Panc1 (cell line): Measurements from ENCODE around the gene C2CD2. TPM values are rescaled to one million over a fixed set of nuclear protein-coding genes. Genes with fewer than 3 reads are reported as not detected.

Experiments used
- ATAC-seq: fragments of 200-7000 bp; cut with Tn5 transposase; 2 replicates; pipeline ENCODE4 v1.9.1; 2020; ENCODE audit warnings: mild to moderate bottlenecking, moderate library complexity
- BruUV-seq: library from RNA; stranded (reverse); fragments of 400-500 nt; replicated peaks from 2 replicates; lab custom pipeline; 2021; lab: Mats Ljungman, UMichigan
- CTCF ChIA-PET: fragments of 300-600 bp; sonication (Branson Sonifier 250); formaldehyde crosslinking; loops from one replicate; lab custom pipeline; 2022; ENCODE audit warnings: antibody characterized with exemption; lab: Charles Lee
- POLR2A ChIA-PET: fragments of 300-600 bp; sonication (Branson Sonifier 250); formaldehyde crosslinking; loops from one replicate; lab custom pipeline; 2022; ENCODE audit warnings: antibody characterized with exemption; lab: Charles Lee
- DNase-seq: peaks from one replicate; pipeline ENCODE4 v3.0.0-alpha.2; 2010; ENCODE audit warnings: low read depth, low spot score
- H3K27ac ChIP-seq: 2 replicates; pipeline ENCODE4 v1.5.1; 2011; ENCODE audit warnings: mild to moderate bottlenecking, low read length, inconsistent platforms
- H3K27me3 ChIP-seq: fragments of 200-500 bp; sonication (Bioruptor generic); 2 replicates; pipeline ENCODE4 v1.6.0; 2014; ENCODE audit warnings: low read length, inconsistent platforms; ENCODE audit not compliant: control insufficient read depth, insufficient read depth
- H3K36me3 ChIP-seq: fragments of 200-500 bp; sonication (Bioruptor generic); 2 replicates; pipeline ENCODE4 v1.5.1; 2014; ENCODE audit warnings: inconsistent platforms, mild to moderate bottlenecking, low read length, moderate library complexity; ENCODE audit not compliant: control insufficient read depth, insufficient read depth
- H3K4me1 ChIP-seq: 2 replicates; pipeline ENCODE4 v1.5.1; 2011; ENCODE audit warnings: inconsistent platforms, mild to moderate bottlenecking, low read length, moderate library complexity; ENCODE audit not compliant: control insufficient read depth, insufficient read depth
- H3K4me3 ChIP-seq, 2 experiments: 2 replicates each; pipeline ENCODE4 v1.5.1; 2011 to 2012; ENCODE audit warnings: low read depth in 2 of 2, low read length in 2 of 2, mild to moderate bottlenecking in 2 of 2, inconsistent platforms in 1 of 2, moderate library complexity in 1 of 2
- H3K9me3 ChIP-seq: fragments of 200-500 bp; sonication (Bioruptor generic); 2 replicates; pipeline ENCODE4 v1.5.1; 2014; ENCODE audit warnings: low read depth, mild to moderate bottlenecking, inconsistent platforms, low read length, moderate library complexity; ENCODE audit not compliant: control insufficient read depth, insufficient read depth
- POLR2AphosphoS5 ChIP-seq: IDR thresholded peaks from 2 replicates; pipeline ENCODE4 v1.6.1; 2012; ENCODE audit warnings: mild to moderate bottlenecking, low read depth, low read length, moderate library complexity
- REST ChIP-seq, 2 experiments: IDR thresholded peaks; 2 replicates each; pipeline ENCODE4 v1.6.1; 2011 to 2012; ENCODE audit warnings: low read depth in 2 of 2, control low read depth in 1 of 2, low read length in 1 of 2, mild to moderate bottlenecking in 1 of 2, moderate library complexity in 1 of 2; ENCODE audit not compliant: insufficient read depth in 1 of 2
- SIN3A ChIP-seq: IDR thresholded peaks from 2 replicates; pipeline ENCODE4 v1.6.1; 2012; ENCODE audit warnings: low read depth, mild to moderate bottlenecking, low read length, moderate library complexity, borderline replicate concordance; ENCODE audit not compliant: insufficient read depth
- TCF7L2 ChIP-seq: IDR thresholded peaks from 2 replicates; pipeline ENCODE4 v1.6.1; 2011; ENCODE audit warnings: mild to moderate bottlenecking, low read depth, low read length, inconsistent platforms
- in situ Hi-C: cut with HindIII; loops from 2 replicates; pipeline ENCODE4 v1.10.0; 2016; ENCODE audit warnings: low sequenced_read_pairs, low pct_unique_long_range_greater_than_20kb
- intact Hi-C: fragments of 100-400 bp; cut with micrococcal nuclease; formaldehyde crosslinking; loops from one replicate; pipeline ENCODE4 v1.10.0; 2022; ENCODE audit not compliant: unreplicated experiment
- total RNA-seq: library from RNA; stranded (reverse); gene quantifications from one replicate; pipeline ENCODE4 v1.2.1, GENCODE V29; 2021; ENCODE audit not compliant: unreplicated experiment
- TF ChIP-seq, protein P1 (sequence below): fragments of 450-650 bp; IDR thresholded peaks from 2 replicates; pipeline ENCODE4 v1.5.1; 2017; ENCODE audit warnings: mild to moderate bottlenecking

Gene C2CD2
- total RNA-seq, 1 experiment from 2014 or later, result 14.0 TPM

- H3K36me3 ChIP-seq, result no peaks in the 10 kb centered on the region
- ATAC-seq (peak; percentile 81), DNase-seq (no peak)
- TF ChIP-seq, protein P1, sequence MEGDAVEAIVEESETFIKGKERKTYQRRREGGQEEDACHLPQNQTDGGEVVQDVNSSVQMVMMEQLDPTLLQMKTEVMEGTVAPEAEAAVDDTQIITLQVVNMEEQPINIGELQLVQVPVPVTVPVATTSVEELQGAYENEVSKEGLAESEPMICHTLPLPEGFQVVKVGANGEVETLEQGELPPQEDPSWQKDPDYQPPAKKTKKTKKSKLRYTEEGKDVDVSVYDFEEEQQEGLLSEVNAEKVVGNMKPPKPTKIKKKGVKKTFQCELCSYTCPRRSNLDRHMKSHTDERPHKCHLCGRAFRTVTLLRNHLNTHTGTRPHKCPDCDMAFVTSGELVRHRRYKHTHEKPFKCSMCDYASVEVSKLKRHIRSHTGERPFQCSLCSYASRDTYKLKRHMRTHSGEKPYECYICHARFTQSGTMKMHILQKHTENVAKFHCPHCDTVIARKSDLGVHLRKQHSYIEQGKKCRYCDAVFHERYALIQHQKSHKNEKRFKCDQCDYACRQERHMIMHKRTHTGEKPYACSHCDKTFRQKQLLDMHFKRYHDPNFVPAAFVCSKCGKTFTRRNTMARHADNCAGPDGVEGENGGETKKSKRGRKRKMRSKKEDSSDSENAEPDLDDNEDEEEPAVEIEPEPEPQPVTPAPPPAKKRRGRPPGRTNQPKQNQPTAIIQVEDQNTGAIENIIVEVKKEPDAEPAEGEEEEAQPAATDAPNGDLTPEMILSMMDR, result no peak
- no peak for TF ChIP-seq POLR2AphosphoS5
- TF ChIP-seq SIN3A, result no peak
- no peak for TF ChIP-seq REST (IDR thresholded peaks at IDR 0.05; ENCODE audit: insufficient read depth in 1 of 2, low read depth in 2 of 2, low read length in 1 of 2)
- TF ChIP-seq TCF7L2, result no peak
- H3K27ac ChIP-seq, result peak overlapping the region; percentile 79
- CTCF ChIA-PET, result interaction anchor here (1.4 kb wide), 1 partner anchor 191 kb away, joined by 7 read pairs; no protein-coding TSS in a partner anchor
- no peaks in the 10 kb centered on the region for H3K9me3 ChIP-seq
- intact Hi-C loops, result no loop called here
- POLR2A ChIA-PET, result no interaction called here
- no TSS peak for BruUV-seq
- in situ Hi-C loops, result no loop called here
- H3K4me1 ChIP-seq, result peaks cover 30% of the 10 kb centered on the region
- H3K27me3 ChIP-seq, result no peaks in the 10 kb centered on the region
- peak overlapping the region; percentile 31 to 54 for H3K4me3 ChIP-seq
Observed at GRCh38 chr21:41926117-41926806, 27.6 kb downstream of the C2CD2 start.

DNA sequence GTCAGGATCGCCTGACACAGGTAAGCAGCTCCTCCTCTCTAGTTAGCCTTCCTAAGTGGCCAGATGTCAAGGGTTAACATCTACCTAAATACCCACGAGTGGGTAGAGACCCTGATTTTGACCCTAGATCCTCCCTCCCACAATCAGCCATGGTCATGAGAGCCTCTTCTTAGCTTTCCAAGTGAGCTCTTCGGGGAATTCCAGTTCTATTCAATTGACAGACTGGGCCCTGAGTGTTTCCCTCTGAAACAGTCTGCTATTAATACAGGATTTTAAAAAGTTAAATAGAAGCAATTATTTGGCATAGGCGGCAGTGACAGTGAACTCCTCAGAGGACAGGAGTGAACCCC, 28.1 kb downstream of the C2CD2 start:
- CTCF ChIA-PET, result interaction anchor here (1.4 kb wide), 1 partner anchor 192 kb away, joined by 7 read pairs; no protein-coding TSS in a partner anchor
- Histone ChIP-seq H3K4me1 (peaks cover 24% of the 10 kb centered on the region), H3K36me3 (no peaks in the 10 kb centered on the region), H3K27me3 (no peaks in the 10 kb centered on the region), H3K27ac (peak overlapping the region; percentile 79), H3K4me3 (no peak overlapping the region; a peak in 1 of 4 replicates), H3K9me3 (no peaks in the 10 kb centered on the region)
- in situ Hi-C loops, result no loop called here
- TF ChIP-seq POLR2AphosphoS5 (no peak), SIN3A (no peak), TCF7L2 (no peak), REST (IDR thresholded peaks at IDR 0.05; ENCODE audit: insufficient read depth in 1 of 2, low read depth in 2 of 2, low read length in 1 of 2) (no peak)
- TF ChIP-seq, protein P1, result no peak
- ATAC-seq (no peak), DNase-seq (no peak)
- POLR2A ChIA-PET, result no interaction called here
- intact Hi-C loops, result no loop called here
- no TSS peak for BruUV-seq
